ENCODE results near the gene PPP2R5D. TPM values are rescaled to one million over a fixed set of nuclear protein-coding genes. Genes with fewer than 3 reads are reported as not detected.

The PPP2R5D gene
- total and polyA plus RNA-seq, 2 of the 8 experiments (the other 6 are each of a cell fraction or from before 2014, with no cell fraction given) = 52.1 to 55.7 TPM

- DNase-seq (ENCODE audit: low read depth in 1 of 2, low spot score in 2 of 2) (no peak), FAIRE-seq (no peak)
- Histone ChIP-seq H2BK12ac (ENCODE audit: low read depth, low read length) (no peak overlapping the region), H4K91ac (replicated peaks; ENCODE audit: insufficient read length, low read length) (no peak overlapping the region), H3K79me1 (ENCODE audit: low read depth, low read length) (peaks cover 3% of the 10 kb centered on the region), H2AFZ (ENCODE audit: low read length) (no peak overlapping the region), H2BK5ac (ENCODE audit: low read depth, low read length) (no peak overlapping the region), H4K5ac (ENCODE audit: insufficient read length, low read depth, low read length) (no peak overlapping the region), H2BK15ac (ENCODE audit: low read length) (no peak overlapping the region), H3K27ac (ENCODE audit: low read depth, low read length) (no peak overlapping the region), H4K8ac (ENCODE audit: extremely low read depth, insufficient read depth, low read length) (no peak overlapping the region), H3K9me3 (ENCODE audit: insufficient read depth in 2 of 2, low read depth in 1 of 2, low read length in 1 of 2) (no peaks in the 10 kb centered on the region), H3K9ac (replicated peaks in 1 of 4; ENCODE audit: extremely low read depth in 1 of 4, low read depth in 3 of 4, low read length in 3 of 4) (no peak overlapping the region), H3K23me2 (ENCODE audit: low read depth, low read length) (no peaks in the 10 kb centered on the region), H3K4ac (replicated peaks; ENCODE audit: insufficient read length, low read depth, low read length) (no peak overlapping the region), H3K4me2 (ENCODE audit: insufficient read depth in 1 of 2, low read depth in 2 of 2, low read length in 2 of 2) (no peak overlapping the region), H3K14ac (ENCODE audit: insufficient read length) (no peak overlapping the region), H2BK20ac (ENCODE audit: low read length) (no peak overlapping the region), H3K4me1 (replicated peaks in 1 of 4; ENCODE audit: control insufficient read depth in 3 of 4, insufficient read depth in 4 of 4, low read length in 3 of 4) (no peaks in the 10 kb centered on the region), H4K20me1 (replicated peaks in 1 of 2; ENCODE audit: control insufficient read depth in 1 of 2, insufficient read depth in 2 of 2, low read length in 2 of 2) (peaks cover 0 to 14% of the 10 kb centered on the region in 2 experiments), H3K18ac (ENCODE audit: extremely low read depth, low read length) (no peak overlapping the region), H2AK5ac (ENCODE audit: low read depth, low read length) (no peak overlapping the region), H3K27me3 (replicated peaks in 1 of 4; ENCODE audit: control insufficient read depth in 3 of 4, extremely low read depth in 1 of 4, insufficient read depth in 3 of 4, low read length in 3 of 4) (no peaks in the 10 kb centered on the region), H3K36me3 (ENCODE audit: control insufficient read depth in 2 of 4, insufficient read depth in 4 of 4, low read length in 3 of 4) (peaks cover 15 to 53% (median 35%) of the 10 kb centered on the region in 4 experiments), H3K79me2 (ENCODE audit: control insufficient read depth in 1 of 2, insufficient read depth in 2 of 2, low read length in 2 of 2) (peaks cover 0 to 3% of the 10 kb centered on the region in 2 experiments; a peak in 1 of 4 replicates), H3K4me3 (ENCODE audit: extremely low read depth in 1 of 4, insufficient read depth in 2 of 4, low read depth in 3 of 4, low read length in 4 of 4) (no peak overlapping the region), H3K56ac (replicated peaks; ENCODE audit: insufficient read length, low read depth, low read length) (no peak overlapping the region), H2BK120ac (replicated peaks; ENCODE audit: low read depth, low read length) (no peak overlapping the region), H3K23ac (ENCODE audit: insufficient read length) (no peak overlapping the region)
- 88% methylated on average over 9 of the region's 9 CpGs; no CpG with 5 or more reads in 1 of the 2 experiments for WGBS, 2 experiments (ENCODE audit: extremely low coverage in 1 of 2, insufficient coverage in 1 of 2, insufficient read length in 1 of 2, insufficient replicate concordance in 2 of 2, low coverage in 1 of 2, low lambda C conversion rate in 2 of 2, missing lambda C conversion rate in 1 of 2)
- CTCF ChIA-PET (ENCODE audit: partially characterized antibody) = interaction anchor here (0.8 to 6.0 kb wide), 15 partner anchors 7 to 359 kb away, joined by 3 to 33 read pairs (median 4); partner anchors contain the start of gene RRP36
- POLR2A ChIA-PET (ENCODE audit: partially characterized antibody) = interaction anchor here (0.7 to 2.0 kb wide), 9 partner anchors 11 to 70 kb away, joined by 3 to 11 read pairs (median 3); partner anchors contain the start of gene RRP36
- TF ChIP-seq SIN3A (conservative IDR thresholded peaks at IDR 0.05 in 1 of 2, IDR thresholded peaks at IDR 0.05 in 1 of 2; ENCODE audit: low read depth in 1 of 2, low read length in 2 of 2) (no peak), ZNF274 (IDR thresholded peaks at IDR 0.05; ENCODE audit: borderline replicate concordance, extremely low read depth, low read length) (no peak), KDM5A (IDR thresholded peaks at IDR 0.05; ENCODE audit: low read length) (no peak), JUN (IDR thresholded peaks at IDR 0.05; ENCODE audit: low read depth, low read length) (no peak), CTBP2 (IDR thresholded peaks at IDR 0.05; ENCODE audit: borderline replicate concordance, insufficient read depth, insufficient read length, low read length) (no peak), SP2 (IDR thresholded peaks at IDR 0.05; ENCODE audit: low read length) (no peak), RNF2 (IDR thresholded peaks at IDR 0.05; ENCODE audit: borderline replicate concordance, low read depth, low read length, missing control alignments, poor library complexity, severe bottlenecking) (no peak), TAF7 (optimal IDR thresholded peaks at IDR 0.05; ENCODE audit: borderline replicate concordance, low read depth, low read length) (no peak), NRF1 (IDR thresholded peaks at IDR 0.05; ENCODE audit: low read depth, low read length) (no peak), NANOG (IDR thresholded peaks at IDR 0.05; ENCODE audit: insufficient read depth, low read depth, low read length, poor library complexity, severe bottlenecking) (no peak), ATF3 (IDR thresholded peaks at IDR 0.05; ENCODE audit: insufficient read depth, low read depth, low read length) (no peak), BCL11A (IDR thresholded peaks at IDR 0.05; ENCODE audit: low read depth in 2 of 2, low read length in 2 of 2) (no peak)
Observed at GRCh38 chr6:43007126-43007525, 22.8 kb downstream of the PPP2R5D start.

All from H1 (cell line).